ENCODE data around the gene KCNQ1. TPM values are rescaled to one million over a fixed set of nuclear protein-coding genes. Genes with fewer than 3 reads are reported as not detected.

Gene KCNQ1
- total RNA-seq, 2 donors from 2014 or later, result 4.4 to 25.3 TPM

GRCh38 chr11:2518111-2518982 is 73.5 kb downstream of the KCNQ1 start:
- TF ChIP-seq, protein P1, sequence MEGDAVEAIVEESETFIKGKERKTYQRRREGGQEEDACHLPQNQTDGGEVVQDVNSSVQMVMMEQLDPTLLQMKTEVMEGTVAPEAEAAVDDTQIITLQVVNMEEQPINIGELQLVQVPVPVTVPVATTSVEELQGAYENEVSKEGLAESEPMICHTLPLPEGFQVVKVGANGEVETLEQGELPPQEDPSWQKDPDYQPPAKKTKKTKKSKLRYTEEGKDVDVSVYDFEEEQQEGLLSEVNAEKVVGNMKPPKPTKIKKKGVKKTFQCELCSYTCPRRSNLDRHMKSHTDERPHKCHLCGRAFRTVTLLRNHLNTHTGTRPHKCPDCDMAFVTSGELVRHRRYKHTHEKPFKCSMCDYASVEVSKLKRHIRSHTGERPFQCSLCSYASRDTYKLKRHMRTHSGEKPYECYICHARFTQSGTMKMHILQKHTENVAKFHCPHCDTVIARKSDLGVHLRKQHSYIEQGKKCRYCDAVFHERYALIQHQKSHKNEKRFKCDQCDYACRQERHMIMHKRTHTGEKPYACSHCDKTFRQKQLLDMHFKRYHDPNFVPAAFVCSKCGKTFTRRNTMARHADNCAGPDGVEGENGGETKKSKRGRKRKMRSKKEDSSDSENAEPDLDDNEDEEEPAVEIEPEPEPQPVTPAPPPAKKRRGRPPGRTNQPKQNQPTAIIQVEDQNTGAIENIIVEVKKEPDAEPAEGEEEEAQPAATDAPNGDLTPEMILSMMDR (IDR thresholded peaks at IDR 0.05), result no peak

DNA sequence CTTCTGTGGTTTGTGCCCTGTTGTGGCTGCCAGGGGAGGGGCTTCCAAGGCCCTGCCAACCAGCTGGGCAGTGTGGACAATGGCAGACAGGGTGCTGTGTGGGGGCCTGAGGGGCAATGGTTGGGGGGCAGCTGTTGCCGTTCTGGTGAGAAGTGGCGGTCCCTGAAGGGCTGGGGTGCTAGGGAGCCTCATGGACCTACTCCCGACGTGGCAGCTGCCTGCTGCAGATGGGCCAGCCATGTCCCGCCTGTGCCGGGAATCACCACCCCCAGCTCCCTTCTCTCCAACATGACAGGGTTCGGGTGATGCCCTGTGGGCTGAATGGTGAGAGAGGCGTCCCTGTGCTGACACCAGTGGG is 74.2 kb downstream of the KCNQ1 start:
- no peaks in the 10 kb centered on the region for H3K27me3 ChIP-seq (replicated peaks; ENCODE audit: insufficient read depth)
- ATAC-seq (ENCODE audit: insufficient number of reproducible peaks, low FRiP score, low read depth), result no peak
- no peak overlapping the region for H3K4me3 ChIP-seq
- no peaks in the 10 kb centered on the region for H3K36me3 ChIP-seq
- H3K4me1 ChIP-seq (ENCODE audit: control insufficient read depth in 1 of 2, low read depth in 2 of 2), result no peaks in the 10 kb centered on the region
- DNase-seq (ENCODE audit: low spot score), result no peak
- no peak overlapping the region for H3K27ac ChIP-seq
- no peaks in the 10 kb centered on the region for H3K9me3 ChIP-seq
- TF ChIP-seq, protein P1 (IDR thresholded peaks at IDR 0.05), result no peak

More at GRCh38 chr11:2518111-2518982, 73.5 kb downstream of the KCNQ1 start:
- DNase-seq (ENCODE audit: low spot score) (no peak), ATAC-seq (ENCODE audit: insufficient number of reproducible peaks, low FRiP score, low read depth) (no peak)
- no peaks in the 10 kb centered on the region for H3K36me3 ChIP-seq
- H3K9me3 ChIP-seq, result no peaks in the 10 kb centered on the region
- H3K4me3 ChIP-seq, result no peak overlapping the region
- no peak overlapping the region for H3K27ac ChIP-seq
- no peaks in the 10 kb centered on the region for H3K4me1 ChIP-seq (ENCODE audit: control insufficient read depth in 1 of 2, low read depth in 2 of 2)
- no peaks in the 10 kb centered on the region for H3K27me3 ChIP-seq (replicated peaks; ENCODE audit: insufficient read depth)

DNA sequence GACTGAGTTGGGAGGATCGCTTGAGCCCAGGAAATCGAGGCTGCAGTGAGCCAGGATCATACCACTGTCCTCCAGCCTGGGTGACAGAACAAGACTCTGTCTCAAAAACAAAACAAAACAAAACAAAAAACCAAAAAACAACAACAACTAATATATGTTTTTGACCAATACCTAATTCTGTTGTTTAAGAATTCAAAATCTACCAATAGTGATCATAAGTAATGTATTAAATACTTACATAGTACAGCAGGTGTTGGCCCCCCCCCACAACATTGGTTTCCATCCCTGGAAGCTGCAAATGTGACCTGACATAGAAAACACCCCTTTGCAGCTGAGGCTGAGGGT is 74.7 kb downstream of the KCNQ1 start:
- TF ChIP-seq, protein P1 (IDR thresholded peaks at IDR 0.05), result no peak
- no peak overlapping the region for H3K4me3 ChIP-seq
- no peak for DNase-seq (ENCODE audit: low spot score)
- no peaks in the 10 kb centered on the region for H3K9me3 ChIP-seq
- H3K36me3 ChIP-seq, result no peaks in the 10 kb centered on the region
- no peaks in the 10 kb centered on the region for H3K4me1 ChIP-seq (ENCODE audit: control insufficient read depth in 1 of 2, low read depth in 2 of 2)
- H3K27me3 ChIP-seq (replicated peaks; ENCODE audit: insufficient read depth), result no peaks in the 10 kb centered on the region
- no peak for ATAC-seq (ENCODE audit: insufficient number of reproducible peaks, low FRiP score, low read depth)
- H3K27ac ChIP-seq, result no peak overlapping the region

GRCh38 chr11:2519862-2520735 is 75.3 kb downstream of the KCNQ1 start:
- ATAC-seq (ENCODE audit: insufficient number of reproducible peaks, low FRiP score, low read depth) (no peak), DNase-seq (ENCODE audit: low spot score) (no peak)
- H3K4me1 ChIP-seq (ENCODE audit: control insufficient read depth in 1 of 2, low read depth in 2 of 2), result no peaks in the 10 kb centered on the region
- no peak overlapping the region for H3K4me3 ChIP-seq
- TF ChIP-seq, protein P1 (IDR thresholded peaks at IDR 0.05), result no peak
- no peak overlapping the region for H3K27ac ChIP-seq
- H3K36me3 ChIP-seq, result no peaks in the 10 kb centered on the region
- H3K27me3 ChIP-seq (replicated peaks; ENCODE audit: insufficient read depth), result no peaks in the 10 kb centered on the region
- no peaks in the 10 kb centered on the region for H3K9me3 ChIP-seq

DNA sequence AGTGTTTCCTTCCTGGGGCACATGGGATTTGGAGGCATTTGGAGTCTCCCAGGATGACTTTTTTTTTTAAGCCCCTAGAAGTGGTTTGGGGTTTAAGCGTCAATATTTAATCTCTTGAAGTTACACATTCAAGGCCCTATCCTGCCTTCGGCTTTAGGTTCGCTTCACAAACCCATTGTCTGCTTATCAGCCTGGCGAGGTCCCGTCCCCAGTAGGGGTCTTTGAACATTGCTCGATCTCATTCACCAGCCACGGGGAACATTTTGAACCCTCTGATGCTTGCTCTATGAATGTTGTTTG is 75.9 kb downstream of the KCNQ1 start:
- DNase-seq (ENCODE audit: low spot score) (no peak), ATAC-seq (ENCODE audit: insufficient number of reproducible peaks, low FRiP score, low read depth) (no peak)
- Histone ChIP-seq H3K4me1 (ENCODE audit: control insufficient read depth in 1 of 2, low read depth in 2 of 2) (no peaks in the 10 kb centered on the region), H3K27me3 (replicated peaks; ENCODE audit: insufficient read depth) (no peaks in the 10 kb centered on the region), H3K36me3 (no peaks in the 10 kb centered on the region), H3K4me3 (no peak overlapping the region), H3K27ac (no peak overlapping the region), H3K9me3 (no peaks in the 10 kb centered on the region)
- TF ChIP-seq, protein P1 (IDR thresholded peaks at IDR 0.05), result no peak
